Coronary artery (tissue), 2 donors: Measurements from ENCODE around the gene GRK5.
A peak's percentile ranks its signal among the peaks of the same experiment; 100 is the strongest.

ENCODE experiments used
- DNase-seq: peaks from one replicate; pipeline ENCODE4 v3.0.0-alpha.2; 2017; ENCODE audit warnings: low spot score
- H3K27ac ChIP-seq, 2 donors: fragments of 200-600 bp; sonication (generic); one replicate each; pipeline ENCODE4 v1.5.1; 2016 to 2019
- H3K4me3 ChIP-seq: fragments of 200-600 bp; sonication (generic); 2 replicates; pipeline ENCODE4 v1.5.1; 2016; ENCODE audit warnings: mild to moderate bottlenecking, moderate library complexity
- CTCF ChIP-seq: fragments of 200-600 bp; sonication (generic); IDR thresholded peaks from one replicate; pipeline ENCODE4 v1.5.1; 2019; ENCODE audit warnings: antibody characterized with exemption

GRK5 gene

GRCh38 chr10:119297207-119297968, 90.0 kb downstream of the GRK5 start:
- DNase-seq = no peak
- no peak for TF ChIP-seq CTCF
- Histone ChIP-seq H3K4me3 (no peak overlapping the region), H3K27ac (peak overlapping the region in 1 of 2 donors; percentile 22)

- no peak for TF ChIP-seq CTCF
- DNase-seq = no peak
- Histone ChIP-seq H3K4me3 (no peak overlapping the region), H3K27ac (no peak overlapping the region)
Measured at GRCh38 chr10:119298810-119299209, 91.4 kb downstream of the GRK5 start.

GRCh38 chr10:119299531-119299930, 92.2 kb downstream of the GRK5 start:
- Histone ChIP-seq H3K27ac (no peak overlapping the region), H3K4me3 (no peak overlapping the region)
- DNase-seq = no peak
- TF ChIP-seq CTCF = no peak

- H3K4me3 ChIP-seq = no peak overlapping the region
- H3K27ac ChIP-seq = peak overlapping the region; percentile 21 to 63
- DNase-seq = no peak
- TF ChIP-seq CTCF = no peak
Measured at GRCh38 chr10:119301397-119301796, 94.0 kb downstream of the GRK5 start.

- Histone ChIP-seq H3K27ac (peak overlapping the region in 1 of 2 donors; percentile 63), H3K4me3 (no peak overlapping the region)
- no peak for DNase-seq
- no peak for TF ChIP-seq CTCF
Measured at GRCh38 chr10:119302172-119302571, 94.8 kb downstream of the GRK5 start.

- no peak for DNase-seq
- peak overlapping the region in 1 of 2 donors; percentile 63 for H3K27ac ChIP-seq
- no peak overlapping the region for H3K4me3 ChIP-seq
- TF ChIP-seq CTCF = no peak
Measured at GRCh38 chr10:119302591-119303253, 95.4 kb downstream of the GRK5 start.

- DNase-seq = no peak
- no peak for TF ChIP-seq CTCF
- H3K27ac ChIP-seq = no peak overlapping the region
- H3K4me3 ChIP-seq = no peak overlapping the region
Measured at GRCh38 chr10:119303886-119304285, 96.5 kb downstream of the GRK5 start.
